Lung (tissue), 12 donors: ENCODE data around the gene NRP2. TPM values are rescaled to one million over a fixed set of nuclear protein-coding genes. Genes with fewer than 3 reads are reported as not detected.
A peak's percentile ranks its signal among the peaks of the same experiment; 100 is the strongest.

ENCODE experiments used
- ATAC-seq: fragments of 200-7000 bp; cut with Tn5 transposase; one replicate; pipeline ENCODE4 v1.9.1; 2020; ENCODE audit warnings: moderate number of reproducible peaks; ENCODE audit not compliant: insufficient read depth, low FRiP score
- DNase-seq, 3 donors: peaks; one replicate each; pipeline ENCODE4 v3.0.0-alpha.2; 2013 to 2017
- H3K27ac ChIP-seq, 2 donors: one replicate each; pipeline ENCODE4 v1.5.1; 2013; ENCODE audit warnings: mild to moderate bottlenecking in 2 of 2, moderate library complexity in 2 of 2, control low read depth in 1 of 2, inconsistent platforms in 1 of 2, low read depth in 1 of 2, low read length in 1 of 2
- H3K27me3 ChIP-seq, 3 donors: one replicate each; pipeline ENCODE4 v1.5.1; 2013; ENCODE audit warnings: low read length in 2 of 3; ENCODE audit not compliant: control insufficient read depth in 3 of 3, insufficient read depth in 3 of 3
- H3K36me3 ChIP-seq, 4 donors: one replicate each; pipeline ENCODE4 v1.5.1; 2013; ENCODE audit warnings: low read length in 4 of 4, mild to moderate bottlenecking in 1 of 4, moderate library complexity in 1 of 4; ENCODE audit not compliant: control insufficient read depth in 4 of 4, insufficient read depth in 4 of 4
- H3K4me1 ChIP-seq, 5 donors: one replicate each; pipeline ENCODE4 v1.5.1; 2013; ENCODE audit warnings: low read length in 5 of 5, mild to moderate bottlenecking in 2 of 5, moderate library complexity in 1 of 5; ENCODE audit not compliant: control insufficient read depth in 5 of 5, insufficient read depth in 5 of 5
- H3K4me3 ChIP-seq: one replicate; pipeline ENCODE4 v1.5.1; 2013; ENCODE audit warnings: mild to moderate bottlenecking, control low read depth, moderate library complexity
- H3K9ac ChIP-seq, 2 donors: one replicate each; pipeline ENCODE4 v1.5.1; 2013; ENCODE audit warnings: low read length in 2 of 2, control low read depth in 1 of 2; ENCODE audit not compliant: insufficient read depth in 1 of 2
- H3K9me3 ChIP-seq, 4 donors: one replicate each; pipeline ENCODE4 v1.5.1; 2013; ENCODE audit warnings: low read length in 3 of 4, mild to moderate bottlenecking in 1 of 4, moderate library complexity in 1 of 4; ENCODE audit not compliant: control insufficient read depth in 4 of 4, insufficient read depth in 3 of 4
- CTCF ChIP-seq: IDR thresholded peaks from 2 replicates; pipeline ENCODE4 v1.5.1; 2012; ENCODE audit warnings: mild to moderate bottlenecking; ENCODE audit errors: control extremely low read depth, extremely low read depth
- WGBS, 2 donors: extraction: QIAGEN DNeasy Blood & Tissue Kit; methylation state at CpG; one replicate each; pipeline ENCODE4 v1.1.7; 2013; 5-methylcytosine and 5-hydroxymethylcytosine counted together
- polyA plus RNA-seq, 2 donors: library from polyadenylated mRNA; stranded (reverse); fragments of 200-250 nt; gene quantifications; one replicate each; pipeline ENCODE4 v1.2.1, GENCODE V29; 2013
- total RNA-seq, 2 donors: library from RNA; depleted of rRNA in 1 of 2; stranded (reverse); fragments of >200 nt in 1 of 2; gene quantifications; one replicate each; pipeline ENCODE4 v1.2.1, GENCODE V29; 2014 to 2021
- donor health status: control.
- donor health status: control.
- donor health status: Bipolar disorder and iron deficiency.
- donor health status: healthy.
- donor health status: DM: yes; HTN: yes; CAD: no.

Gene NRP2
- total and polyA plus RNA-seq, 4 donors = 20.4 to 125 (median 63.2) TPM

- Histone ChIP-seq H3K4me1 (peaks cover 0 to 23% (median 11%) of the 10 kb centered on the region in 5 donors), H3K4me3 (no peak overlapping the region), H3K27me3 (no peaks in the 10 kb centered on the region), H3K36me3 (peaks cover 0 to 25% (median 14%) of the 10 kb centered on the region in 4 donors), H3K27ac (peak overlapping the region in 1 of 2 donors; percentile 6), H3K9ac (no peak overlapping the region), H3K9me3 (no peaks in the 10 kb centered on the region)
- TF ChIP-seq CTCF = no peak
- WGBS, 2 donors = 63 to 79% methylated on average over 5 of the region's 5 CpGs
- DNase-seq (no peak), ATAC-seq (no peak)
Measured at GRCh38 chr2:205758500-205758899, 76.2 kb downstream of the NRP2 start.

GRCh38 chr2:205759257-205759656 is 77.0 kb downstream of the NRP2 start:
- Histone ChIP-seq H3K36me3 (peaks cover 0 to 25% (median 15%) of the 10 kb centered on the region in 4 donors), H3K4me3 (no peak overlapping the region), H3K9ac (no peak overlapping the region), H3K27me3 (no peaks in the 10 kb centered on the region), H3K4me1 (peaks cover 0 to 31% (median 14%) of the 10 kb centered on the region in 5 donors), H3K27ac (no peak overlapping the region), H3K9me3 (no peaks in the 10 kb centered on the region)
- 72 to 73% methylated on average over 4 of the region's 4 CpGs for WGBS, 2 donors
- no peak for ATAC-seq
- TF ChIP-seq CTCF = no peak
- no peak for DNase-seq

GRCh38 chr2:205759732-205760131 is 77.4 kb downstream of the NRP2 start:
- H3K4me3 ChIP-seq = no peak overlapping the region
- peaks cover 0 to 21% (median 17%) of the 10 kb centered on the region in 4 donors for H3K36me3 ChIP-seq
- H3K4me1 ChIP-seq = peaks cover 0 to 30% (median 14%) of the 10 kb centered on the region in 5 donors
- no peak overlapping the region for H3K9ac ChIP-seq
- no peaks in the 10 kb centered on the region for H3K27me3 ChIP-seq
- H3K27ac ChIP-seq = no peak overlapping the region
- 88 to 94% methylated on average over 1 of the region's 1 CpG for WGBS, 2 donors
- DNase-seq (no peak), ATAC-seq (no peak)
- no peak for TF ChIP-seq CTCF
- H3K9me3 ChIP-seq = no peaks in the 10 kb centered on the region

- 93 to 95% methylated on average over 6 of the region's 6 CpGs for WGBS, 2 donors
- DNase-seq (no peak), ATAC-seq (no peak)
- Histone ChIP-seq H3K27me3 (no peaks in the 10 kb centered on the region), H3K27ac (no peak overlapping the region), H3K4me1 (peaks cover 0 to 26% (median 12%) of the 10 kb centered on the region in 5 donors), H3K4me3 (no peak overlapping the region), H3K36me3 (peaks cover 0 to 21% (median 17%) of the 10 kb centered on the region in 4 donors), H3K9ac (no peak overlapping the region), H3K9me3 (no peaks in the 10 kb centered on the region)
- TF ChIP-seq CTCF = no peak
Measured at GRCh38 chr2:205760157-205760556, 77.9 kb downstream of the NRP2 start.
